HFFc6 (cell line): ENCODE results near the gene BRMS1. TPM values are rescaled to one million over a fixed set of nuclear protein-coding genes. Genes with fewer than 3 reads are reported as not detected.

Experiments used
- DNase-seq: peaks from one replicate; pipeline ENCODE4 v3.0.0-alpha.2; 2018
- H3K27ac Mint-ChIP-seq: 2 replicates; pipeline ENCODE4 v1.8.0; 2020; ENCODE audit warnings: mild to moderate bottlenecking, mixed read lengths
- H3K27me3 Mint-ChIP-seq: 2 replicates; pipeline ENCODE4 v1.8.0; 2021; ENCODE audit warnings: mild to moderate bottlenecking, moderate library complexity, mixed read lengths; ENCODE audit not compliant: insufficient read depth
- H3K36me3 Mint-ChIP-seq: 2 replicates; pipeline ENCODE4 v1.8.0; 2021; ENCODE audit warnings: low read depth, mixed read lengths
- H3K4me1 Mint-ChIP-seq: 2 replicates; pipeline ENCODE4 v1.8.0; 2020; ENCODE audit warnings: low read depth, mixed read lengths
- H3K4me3 Mint-ChIP-seq: 2 replicates; pipeline ENCODE4 v1.8.0; 2020; ENCODE audit warnings: mild to moderate bottlenecking, moderate library complexity, mixed read lengths
- H3K9me3 Mint-ChIP-seq: 2 replicates; pipeline ENCODE4 v1.8.0; 2020; ENCODE audit warnings: mild to moderate bottlenecking, mixed read lengths
- CTCF ChIP-seq: fragments of 200-600 bp; sonication (generic); IDR thresholded peaks from 2 replicates; pipeline ENCODE4 v1.5.0; 2021; ENCODE audit warnings: antibody characterized with exemption, mild to moderate bottlenecking
- total RNA-seq, 6 experiments: library from RNA; stranded (reverse); fragmentation: NEBNext Ultra II Directional; extraction: Animal tissue kit (Norgen Biotek cat#: 25700); gene quantifications; 2 replicates in 1 of 6; 3 replicates in 5 of 6; pipeline ENCODE4 v1.2.3, GENCODE V29; 2021

The BRMS1 gene
- total RNA-seq, 6 experiments from 2014 or later = 41.2 to 66.6 (median 61.2) TPM

GRCh38 chr11:66334605-66335442, 10.1 kb downstream of the BRMS1 start:
- peaks cover 32% of the 10 kb centered on the region for H3K4me1 Mint-ChIP-seq
- H3K27ac Mint-ChIP-seq = peak overlapping the region; percentile 100
- peaks cover 19% of the 10 kb centered on the region for H3K36me3 Mint-ChIP-seq
- H3K27me3 Mint-ChIP-seq = peaks cover 19% of the 10 kb centered on the region
- H3K4me3 Mint-ChIP-seq = peak overlapping the region; percentile 99
- no peak for DNase-seq
- no peaks in the 10 kb centered on the region for H3K9me3 Mint-ChIP-seq
- TF ChIP-seq CTCF = no peak

- H3K9me3 Mint-ChIP-seq = no peaks in the 10 kb centered on the region
- no peak for DNase-seq
- H3K27me3 Mint-ChIP-seq = peaks cover 25% of the 10 kb centered on the region
- peak overlapping the region; percentile 73 for H3K4me3 Mint-ChIP-seq
- H3K4me1 Mint-ChIP-seq = peaks cover 28% of the 10 kb centered on the region
- H3K36me3 Mint-ChIP-seq = peaks cover 16% of the 10 kb centered on the region
- no peak for TF ChIP-seq CTCF
- H3K27ac Mint-ChIP-seq = peak overlapping the region; percentile 67
Observed at GRCh38 chr11:66333896-66334604, 10.9 kb downstream of the BRMS1 start.

GRCh38 chr11:66333220-66333877, 11.6 kb downstream of the BRMS1 start:
- Mint-ChIP-seq H3K9me3 (no peaks in the 10 kb centered on the region), H3K27ac (no peak overlapping the region), H3K4me1 (peaks cover 29% of the 10 kb centered on the region), H3K4me3 (no peak overlapping the region), H3K27me3 (peaks cover 27% of the 10 kb centered on the region), H3K36me3 (peaks cover 12% of the 10 kb centered on the region)
- TF ChIP-seq CTCF = no peak
- DNase-seq = no peak

GRCh38 chr11:66332371-66333219, 12.3 kb downstream of the BRMS1 start:
- TF ChIP-seq CTCF = no peak
- Mint-ChIP-seq H3K4me3 (no peak overlapping the region), H3K27me3 (peaks cover 25% of the 10 kb centered on the region), H3K4me1 (peaks cover 31% of the 10 kb centered on the region), H3K27ac (peak overlapping the region; percentile 45; the same call in 1 of the 2 replicates), H3K9me3 (no peaks in the 10 kb centered on the region), H3K36me3 (peaks cover 12% of the 10 kb centered on the region)
- DNase-seq = no peak
